ENCODE measurements around the gene OMG.
"Not testable (repeated sequence)": the region's sequence is repeated elsewhere in the genome, so short reads cannot be mapped to it uniquely, and the experiment has no call there.

The OMG gene

GRCh38 chr17:31314782-31315100, 17.7 kb upstream of the OMG start:
- H3K4me1 Mint-ChIP-seq = peaks cover 19% of the 10 kb centered on the region
- peaks cover 19% of the 10 kb centered on the region for H3K36me3 Mint-ChIP-seq
- H3K27ac Mint-ChIP-seq = peak overlapping the region; percentile 92
- peak overlapping the region; percentile 70 for H3K4me3 Mint-ChIP-seq
- no peak for ATAC-seq (ENCODE audit: low read depth)
- no peaks in the 10 kb centered on the region for H3K27me3 Mint-ChIP-seq
- no peaks in the 10 kb centered on the region for H3K9me3 Mint-ChIP-seq
- DNase-seq (ENCODE audit: low spot score in 2 of 2) = no peak

GRCh38 chr17:31313982-31314781, 17.1 kb upstream of the OMG start, which contains the start of gene EVI2B:
Gene EVI2B, minus strand, starts transcription at chr17:31314054. Its CDS starts 8,445 bp downstream, at chr17:31305609.
- no peaks in the 10 kb centered on the region for H3K9me3 Mint-ChIP-seq

GRCh38 chr17:31312223-31312622, 15.2 kb upstream of the OMG start:
- DNase-seq (ENCODE audit: low spot score in 2 of 2) = peak in 1 of 2 donors; percentile 22
- Mint-ChIP-seq H3K4me3 (peak overlapping the region; percentile 82), H3K36me3 (peaks cover 19% of the 10 kb centered on the region), H3K27ac (peak overlapping the region; percentile 90), H3K4me1 (peaks cover 28% of the 10 kb centered on the region)
- not testable (repeated sequence) for H3K9me3 Mint-ChIP-seq, H3K27me3 Mint-ChIP-seq
- ATAC-seq (ENCODE audit: low read depth) = peak; percentile 21

More at GRCh38 chr17:31313982-31314781, 17.1 kb upstream of the OMG start, which contains the start of gene EVI2B:
- Mint-ChIP-seq H3K27ac (peak within 1 kb of the TSS; percentile 92), H3K4me3 (peak within 1 kb of the TSS; percentile 96), H3K36me3 (peaks cover 19% of the 10 kb centered on the region), H3K27me3 (no peaks in the 10 kb centered on the region), H3K4me1 (peaks cover 22% of the 10 kb centered on the region)
- ATAC-seq (ENCODE audit: low read depth) (peak; percentile 51), DNase-seq (ENCODE audit: low spot score in 2 of 2) (peak in 1 of 2 donors; percentile 32)

GRCh38 chr17:31311526-31311925, 14.5 kb upstream of the OMG start:
- Mint-ChIP-seq H3K36me3 (peaks cover 20% of the 10 kb centered on the region), H3K27me3 (no peaks in the 10 kb centered on the region), H3K4me3 (peak overlapping the region; percentile 82), H3K4me1 (peaks cover 29% of the 10 kb centered on the region), H3K27ac (peak overlapping the region; percentile 90), H3K9me3 (no peaks in the 10 kb centered on the region)
- ATAC-seq (ENCODE audit: low read depth) = no peak
- DNase-seq (ENCODE audit: low spot score in 2 of 2) = no peak

- DNase-seq (ENCODE audit: low spot score in 2 of 2) = no peak
- Mint-ChIP-seq H3K9me3 (no peaks in the 10 kb centered on the region), H3K4me1 (peaks cover 34% of the 10 kb centered on the region), H3K4me3 (peak overlapping the region; percentile 82), H3K27me3 (no peaks in the 10 kb centered on the region), H3K27ac (peak overlapping the region; percentile 90), H3K36me3 (peaks cover 26% of the 10 kb centered on the region)
- no peak for ATAC-seq (ENCODE audit: low read depth)
These were observed 13.8 kb upstream of the OMG start for GRCh38 chr17:31310886-31311285.

GRCh38 chr17:31310260-31310659, 13.2 kb upstream of the OMG start:
- H3K4me3 Mint-ChIP-seq = peak overlapping the region; percentile 82
- H3K36me3 Mint-ChIP-seq = peaks cover 32% of the 10 kb centered on the region
- H3K9me3 Mint-ChIP-seq = no peaks in the 10 kb centered on the region
- ATAC-seq (ENCODE audit: low read depth) (peak; percentile 14), DNase-seq (ENCODE audit: low spot score in 2 of 2) (no peak)
- H3K27me3 Mint-ChIP-seq = no peaks in the 10 kb centered on the region
- peak overlapping the region; percentile 90 for H3K27ac Mint-ChIP-seq
- peaks cover 37% of the 10 kb centered on the region for H3K4me1 Mint-ChIP-seq

- H3K36me3 Mint-ChIP-seq = peaks cover 39% of the 10 kb centered on the region
- ATAC-seq (ENCODE audit: low read depth) (peak; percentile 81), DNase-seq (ENCODE audit: low spot score in 2 of 2) (peak in 1 of 2 donors; percentile 69)
- H3K4me1 Mint-ChIP-seq = peaks cover 40% of the 10 kb centered on the region
- H3K27ac Mint-ChIP-seq = peak overlapping the region; percentile 90
- no peaks in the 10 kb centered on the region for H3K27me3 Mint-ChIP-seq
- H3K9me3 Mint-ChIP-seq = peaks cover 4% of the 10 kb centered on the region
- peak overlapping the region; percentile 82 for H3K4me3 Mint-ChIP-seq
These were observed 12.5 kb upstream of the OMG start for GRCh38 chr17:31309556-31309955.

- Mint-ChIP-seq H3K9me3 (peaks cover 4% of the 10 kb centered on the region), H3K27ac (peak overlapping the region; percentile 90), H3K4me3 (peak overlapping the region; percentile 82), H3K4me1 (peaks cover 44% of the 10 kb centered on the region), H3K27me3 (no peaks in the 10 kb centered on the region), H3K36me3 (peaks cover 46% of the 10 kb centered on the region)
- no peak for DNase-seq (ENCODE audit: low spot score in 2 of 2)
- ATAC-seq (ENCODE audit: low read depth) = peak; percentile 45
These were observed 11.6 kb upstream of the OMG start for GRCh38 chr17:31308372-31309334.

GRCh38 chr17:31307640-31308039, 10.6 kb upstream of the OMG start:
- peak overlapping the region; percentile 90 for H3K27ac Mint-ChIP-seq
- ATAC-seq (ENCODE audit: low read depth) (no peak), DNase-seq (ENCODE audit: low spot score in 2 of 2) (no peak)
- peaks cover 44% of the 10 kb centered on the region for H3K4me1 Mint-ChIP-seq
- peak overlapping the region; percentile 82 for H3K4me3 Mint-ChIP-seq
- peaks cover 4% of the 10 kb centered on the region for H3K9me3 Mint-ChIP-seq
- H3K36me3 Mint-ChIP-seq = peaks cover 53% of the 10 kb centered on the region
- no peaks in the 10 kb centered on the region for H3K27me3 Mint-ChIP-seq

GRCh38 chr17:31299624-31300023, 2.6 kb upstream of the OMG start:
- no peak for DNase-seq (ENCODE audit: low spot score in 2 of 2)
- no peak for ATAC-seq (ENCODE audit: low read depth)
- Mint-ChIP-seq H3K4me3 (no peak overlapping the region), H3K27me3 (no peaks in the 10 kb centered on the region), H3K27ac (no peak overlapping the region), H3K4me1 (peaks cover 11% of the 10 kb centered on the region), H3K36me3 (peaks cover 16% of the 10 kb centered on the region), H3K9me3 (no peaks in the 10 kb centered on the region)

- no peaks in the 10 kb centered on the region for H3K27me3 Mint-ChIP-seq
- no peak overlapping the region for H3K27ac Mint-ChIP-seq
- H3K4me1 Mint-ChIP-seq = no peaks in the 10 kb centered on the region
- ATAC-seq (ENCODE audit: low read depth) (no peak), DNase-seq (ENCODE audit: low spot score in 2 of 2) (no peak)
- H3K36me3 Mint-ChIP-seq = no peaks in the 10 kb centered on the region
- no peak overlapping the region for H3K4me3 Mint-ChIP-seq
- H3K9me3 Mint-ChIP-seq = no peaks in the 10 kb centered on the region
These were observed 897 bp downstream of the OMG start for GRCh38 chr17:31296142-31296541.

- H3K27ac Mint-ChIP-seq = no peak overlapping the region
These were observed 1.6 kb downstream of the OMG start for GRCh38 chr17:31295489-31295871.

GRCh38 chr17:31294820-31295488, 2.1 kb downstream of the OMG start:
- no peaks in the 10 kb centered on the region for H3K9me3 Mint-ChIP-seq
- ATAC-seq (ENCODE audit: low read depth) (no peak), DNase-seq (ENCODE audit: low spot score in 2 of 2) (no peak)
- no peak overlapping the region for H3K4me3 Mint-ChIP-seq
- no peak overlapping the region for H3K27ac Mint-ChIP-seq
- peaks cover 3% of the 10 kb centered on the region for H3K4me1 Mint-ChIP-seq
- no peaks in the 10 kb centered on the region for H3K27me3 Mint-ChIP-seq
- H3K36me3 Mint-ChIP-seq = no peaks in the 10 kb centered on the region

More at GRCh38 chr17:31295489-31295871, 1.6 kb downstream of the OMG start:
- no peaks in the 10 kb centered on the region for H3K36me3 Mint-ChIP-seq
- no peaks in the 10 kb centered on the region for H3K4me1 Mint-ChIP-seq
- no peak for ATAC-seq (ENCODE audit: low read depth)
- H3K9me3 Mint-ChIP-seq = no peaks in the 10 kb centered on the region
- no peaks in the 10 kb centered on the region for H3K27me3 Mint-ChIP-seq
- no peak overlapping the region for H3K4me3 Mint-ChIP-seq
- no peak for DNase-seq (ENCODE audit: low spot score in 2 of 2)
